Cardiac septum (tissue), 1 donor: ENCODE measurements around the gene DGLUCY. TPM values are rescaled to one million over a fixed set of nuclear protein-coding genes. Genes with fewer than 3 reads are reported as not detected.
"Not testable (repeated sequence)": the region's sequence is repeated elsewhere in the genome, so short reads cannot be mapped to it uniquely, and the experiment has no call there.

Experiments
- DNase-seq: peaks from one replicate; pipeline ENCODE4 v3.0.0-alpha.2; 2020; ENCODE audit warnings: low spot score
- intact Hi-C: fragments of 100-400 bp; cut with DNase I; formaldehyde crosslinking; loops from one replicate; pipeline ENCODE4 v1.14.0; 2022
- total RNA-seq: library from RNA; stranded (reverse); fragmentation: NEBNext Ultra II Directional; extraction: Animal tissue kit (Norgen Biotek cat#: 25700); gene quantifications from one replicate; pipeline ENCODE4 v1.2.1, GENCODE V29; 2021
- donor health status: DM: no; HTN: no; CAD: no.

DGLUCY gene
- total RNA-seq, 1 donor from 2014 or later: 131 TPM

GRCh38 chr14:91225025-91225424 lies 111.2 kb downstream of the DGLUCY start:
- DNase-seq: no peak
- intact Hi-C loops: no loop called here

GRCh38 chr14:91226360-91226759 lies 112.5 kb downstream of the DGLUCY start:
- intact Hi-C loops, DNase-seq: not testable (repeated sequence)

GRCh38 chr14:91227183-91227628 lies 113.3 kb downstream of the DGLUCY start:
- no peak for DNase-seq
- intact Hi-C loops: no loop called here

GRCh38 chr14:91228112-91229004 lies 114.5 kb downstream of the DGLUCY start:
- intact Hi-C loops: no loop called here

GRCh38 chr14:91229005-91229382 lies 115.1 kb downstream of the DGLUCY start:
- intact Hi-C loops: no loop called here
- DNase-seq: no peak

More at GRCh38 chr14:91228112-91229004, 114.5 kb downstream of the DGLUCY start:
- DNase-seq: no peak

- DNase-seq: no peak
- intact Hi-C loops: no loop called here
Measured at GRCh38 chr14:91229743-91230200, 115.9 kb downstream of the DGLUCY start.

GRCh38 chr14:91230397-91231035 lies 116.6 kb downstream of the DGLUCY start:
- intact Hi-C loops: no loop called here
- DNase-seq: no peak

GRCh38 chr14:91231446-91231845 lies 117.6 kb downstream of the DGLUCY start:
- DNase-seq: no peak
- intact Hi-C loops: no loop called here

- intact Hi-C loops: no loop called here
- no peak for DNase-seq
Measured at GRCh38 chr14:91232052-91232451, 118.2 kb downstream of the DGLUCY start.

GRCh38 chr14:91232603-91233002 lies 118.7 kb downstream of the DGLUCY start:
- no peak for DNase-seq
- intact Hi-C loops: no loop called here

GRCh38 chr14:91233936-91234790 lies 120.3 kb downstream of the DGLUCY start:
- intact Hi-C loops: no loop called here
- no peak for DNase-seq

GRCh38 chr14:91234791-91235114 lies 120.9 kb downstream of the DGLUCY start:
- no peak for DNase-seq
- intact Hi-C loops: no loop called here

GRCh38 chr14:91235841-91236240 lies 122.0 kb downstream of the DGLUCY start:
- intact Hi-C loops: no loop called here

GRCh38 chr14:91237219-91237618 lies 123.3 kb downstream of the DGLUCY start:
- no peak for DNase-seq
- intact Hi-C loops: no loop called here

More at GRCh38 chr14:91235841-91236240, 122.0 kb downstream of the DGLUCY start:
- no peak for DNase-seq

- intact Hi-C loops: no loop called here
- DNase-seq: no peak
Measured at GRCh38 chr14:91238085-91238484, 124.2 kb downstream of the DGLUCY start.

- DNase-seq: no peak
- intact Hi-C loops: no loop called here
Measured at GRCh38 chr14:91238661-91239060, 124.8 kb downstream of the DGLUCY start.

GRCh38 chr14:91241863-91242262 lies 128.0 kb downstream of the DGLUCY start:
- intact Hi-C loops: no loop called here
- no peak for DNase-seq

- intact Hi-C loops: no loop called here
Measured at GRCh38 chr14:91242635-91243034, 128.8 kb downstream of the DGLUCY start.

GRCh38 chr14:91243074-91243471 lies 129.2 kb downstream of the DGLUCY start:
- intact Hi-C loops: no loop called here
- no peak for DNase-seq

More at GRCh38 chr14:91242635-91243034, 128.8 kb downstream of the DGLUCY start:
- DNase-seq: no peak

- no peak for DNase-seq
- intact Hi-C loops: no loop called here
Measured at GRCh38 chr14:91244501-91244901, 130.6 kb downstream of the DGLUCY start, which contains the start of gene GPR68. TSS of gene GPR68 (minus strand) at chr14:91244704. CDS start at chr14:91235050, 9,654 bp downstream.
